Activated CD4-positive, alpha-beta T cell treated with anti-CD3 and anti-CD28 coated beads, Interleukin-2, Interleukin-4, amounts not matched to agents 100 ng/mL and 50 ng/mL, durations not matched to agents 16 hours and 8 hours (primary cell): ENCODE measurements around the gene USP20.
A peak's percentile ranks its signal among the peaks of the same experiment; 100 is the strongest.

Experiments used
- DNase-seq: peaks from one replicate; pipeline ENCODE4 v3.0.0-alpha.2; 2020; ENCODE audit warnings: low spot score

Gene USP20

DNA sequence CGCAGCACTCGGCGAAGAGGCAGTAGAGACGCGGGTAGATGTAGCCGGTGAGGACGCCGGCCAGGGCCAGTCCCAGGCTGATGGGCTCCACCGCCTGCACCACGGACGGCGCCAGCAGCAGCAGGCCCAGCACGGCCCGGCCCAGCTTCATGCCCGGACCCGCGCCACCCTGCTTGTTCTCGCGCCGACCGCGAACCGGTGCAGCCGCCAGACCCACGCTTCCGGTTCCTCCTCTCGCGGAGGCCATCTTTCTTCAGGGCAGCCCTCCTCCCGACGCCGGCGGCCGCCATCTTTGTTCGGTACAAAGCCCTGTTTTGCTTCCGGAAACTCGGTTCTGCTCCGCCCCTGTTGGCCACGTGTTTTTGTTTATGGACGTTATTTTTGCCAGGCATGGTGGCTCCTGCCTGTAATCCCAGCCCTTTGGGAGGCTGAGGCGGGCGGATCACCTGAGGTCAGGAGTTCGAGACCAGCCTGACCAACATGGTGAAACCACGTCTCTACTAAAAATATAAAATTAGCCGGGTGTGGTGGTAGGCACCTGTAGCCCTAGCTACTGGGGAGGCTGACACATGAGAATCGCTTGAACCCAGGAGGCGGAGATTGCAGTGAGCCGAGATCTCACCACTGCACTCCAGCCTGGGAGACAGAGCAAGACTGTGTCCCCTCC is 11.2 kb upstream of the USP20 start, which contains the start of gene TOR1A:
Gene TOR1A (minus strand): TSS at position 202 of the 667 bp plus-strand sequence. CDS start 51 bp downstream, at position 151.
- peak; percentile 95 for DNase-seq

DNA sequence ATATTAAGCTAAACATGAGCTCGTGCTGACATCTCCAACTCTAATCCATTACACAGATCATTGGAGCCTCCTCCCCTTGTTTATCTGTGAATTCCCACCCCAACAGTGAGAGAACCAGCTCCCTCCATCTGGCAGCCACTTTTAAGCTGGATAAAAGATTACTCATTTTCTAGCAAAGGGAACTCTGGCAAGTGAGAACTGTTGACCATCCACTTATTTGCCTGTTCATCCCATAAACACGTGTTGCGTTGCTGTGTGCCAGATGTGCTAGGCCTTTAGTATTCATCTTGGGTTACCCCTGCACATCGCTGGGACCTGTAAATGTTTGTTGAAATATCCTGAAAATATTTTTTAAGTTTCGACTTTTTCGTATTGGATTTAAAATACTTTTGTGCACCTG is 8.9 kb upstream of the USP20 start:
- no peak for DNase-seq

DNA sequence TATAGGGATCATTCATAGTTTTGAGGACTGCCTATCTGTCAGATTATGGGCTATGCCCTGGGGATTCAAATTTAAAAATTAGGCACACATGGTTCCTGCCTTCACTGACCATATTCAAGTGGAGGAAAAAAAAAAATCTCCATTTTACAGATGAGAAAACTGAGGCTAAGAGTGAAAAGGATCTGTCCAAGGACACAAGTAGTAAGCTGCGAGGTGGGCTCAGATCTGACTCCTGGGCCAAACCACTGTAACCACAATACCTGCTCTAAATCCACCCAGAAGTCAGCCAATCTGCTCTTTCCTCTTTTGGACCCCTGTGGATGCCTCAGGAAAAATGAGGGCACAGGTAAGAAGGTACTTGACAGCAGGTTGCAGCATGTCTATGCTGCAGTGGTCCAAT is 8.5 kb upstream of the USP20 start:
- no peak for DNase-seq

DNA sequence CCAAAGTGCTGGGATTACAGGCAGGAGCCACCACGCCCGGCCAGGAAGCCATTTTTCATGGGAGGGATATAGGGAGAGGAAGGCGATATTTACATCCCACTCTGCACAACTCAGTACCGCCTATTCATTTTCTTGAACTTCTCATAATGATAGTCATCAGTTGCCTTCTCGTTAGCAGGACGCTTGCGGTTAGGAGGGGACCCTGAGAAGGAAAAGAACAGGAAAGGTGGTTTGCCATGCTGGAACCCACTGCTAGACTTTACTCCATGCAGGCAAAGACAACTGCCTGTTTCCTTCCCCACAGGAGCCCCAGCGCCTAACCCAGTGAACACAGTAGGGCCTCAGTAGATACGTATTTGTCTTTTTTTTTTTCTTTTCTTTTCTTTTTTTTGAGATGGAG is 7.2 kb upstream of the USP20 start:
- no peak for DNase-seq

DNA sequence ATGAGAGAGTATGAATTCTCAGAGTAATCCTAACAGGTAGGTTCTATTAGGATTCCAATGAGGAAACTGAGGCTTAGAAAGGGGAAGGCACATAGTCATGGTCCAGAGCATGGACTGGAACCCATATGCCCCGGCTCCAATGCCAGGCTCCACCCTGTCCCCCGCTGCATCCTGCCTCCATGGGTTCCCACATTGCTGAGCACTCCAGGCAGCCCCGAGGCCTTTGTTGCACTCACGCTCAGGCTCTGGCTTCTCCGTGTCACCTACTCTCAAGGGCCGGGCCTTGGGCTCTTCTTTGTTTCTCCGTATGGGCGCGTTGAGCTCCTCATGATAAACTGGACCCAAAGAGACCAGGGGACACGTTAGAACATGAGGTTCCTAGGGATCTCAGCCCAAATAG is 6.3 kb upstream of the USP20 start:
- no peak for DNase-seq

DNA sequence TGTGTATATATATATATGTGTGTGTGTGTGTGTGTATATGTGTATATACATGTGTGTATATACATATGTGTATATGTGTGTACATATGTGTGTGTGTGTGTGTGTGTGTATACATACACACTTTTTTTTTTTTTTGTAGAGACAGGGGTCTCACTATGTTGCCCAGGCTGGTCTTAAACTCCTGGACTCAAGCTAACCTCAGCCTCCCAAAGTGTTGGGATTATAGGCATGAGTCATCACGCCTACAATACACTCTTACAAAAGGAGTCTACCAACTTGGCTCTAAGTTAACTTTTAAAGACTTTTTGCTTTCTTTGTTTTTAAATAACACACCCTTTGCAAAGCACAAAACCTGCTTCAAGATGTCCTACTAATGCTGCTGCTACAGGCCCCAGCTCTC is 2.3 kb upstream of the USP20 start:
- DNase-seq, result no peak

DNA sequence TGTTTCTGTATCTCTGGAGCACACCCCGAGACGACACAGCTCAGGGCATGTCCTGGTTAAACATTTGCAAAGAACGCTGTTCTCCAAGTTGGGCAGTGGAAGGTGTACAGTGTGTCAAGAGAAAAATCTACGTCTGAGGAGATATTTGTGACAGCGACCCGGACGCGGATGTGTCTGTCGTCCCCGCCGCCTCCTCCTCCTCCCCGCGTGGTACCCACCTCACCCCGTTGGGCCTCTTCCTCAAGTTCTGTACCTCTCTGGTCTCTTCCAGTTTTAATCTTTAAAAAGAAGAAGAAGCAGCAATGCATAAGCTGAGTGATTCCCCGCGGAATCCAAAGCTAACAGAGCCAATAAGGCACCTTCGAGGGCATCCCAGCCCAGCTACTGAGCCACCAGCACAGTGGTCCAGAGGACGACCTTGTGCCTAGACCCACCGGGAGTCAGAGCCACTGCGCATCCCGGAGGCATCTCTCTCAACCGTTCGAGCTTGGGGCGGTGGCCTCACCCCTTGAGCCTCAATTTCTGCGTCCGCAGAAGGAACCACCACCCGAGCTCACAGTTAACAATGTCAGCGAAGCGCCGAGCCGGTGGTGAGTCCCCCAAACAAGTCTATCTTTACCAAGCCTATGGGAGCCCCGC is 650 bp upstream of the USP20 start:
- DNase-seq, result peak; percentile 28

DNA sequence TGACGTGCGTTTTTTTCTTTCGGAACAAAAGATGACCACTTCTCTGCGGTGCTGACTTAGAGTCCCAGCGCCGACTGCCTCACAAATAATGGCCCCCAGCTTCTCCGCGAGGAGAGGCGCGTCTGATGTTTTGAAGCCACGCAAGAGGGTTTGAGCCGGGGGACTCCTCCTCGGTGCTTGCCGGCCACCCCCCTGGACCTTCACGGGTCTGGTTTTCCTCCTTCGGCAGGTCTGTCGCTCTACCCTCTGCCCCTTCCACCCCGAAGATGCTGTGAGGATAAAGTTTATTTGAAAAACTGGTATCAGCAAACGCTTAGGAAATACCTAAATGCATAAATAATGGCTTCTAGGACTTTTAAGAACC is 584 bp downstream of the USP20 start:
- DNase-seq, result no peak

DNA sequence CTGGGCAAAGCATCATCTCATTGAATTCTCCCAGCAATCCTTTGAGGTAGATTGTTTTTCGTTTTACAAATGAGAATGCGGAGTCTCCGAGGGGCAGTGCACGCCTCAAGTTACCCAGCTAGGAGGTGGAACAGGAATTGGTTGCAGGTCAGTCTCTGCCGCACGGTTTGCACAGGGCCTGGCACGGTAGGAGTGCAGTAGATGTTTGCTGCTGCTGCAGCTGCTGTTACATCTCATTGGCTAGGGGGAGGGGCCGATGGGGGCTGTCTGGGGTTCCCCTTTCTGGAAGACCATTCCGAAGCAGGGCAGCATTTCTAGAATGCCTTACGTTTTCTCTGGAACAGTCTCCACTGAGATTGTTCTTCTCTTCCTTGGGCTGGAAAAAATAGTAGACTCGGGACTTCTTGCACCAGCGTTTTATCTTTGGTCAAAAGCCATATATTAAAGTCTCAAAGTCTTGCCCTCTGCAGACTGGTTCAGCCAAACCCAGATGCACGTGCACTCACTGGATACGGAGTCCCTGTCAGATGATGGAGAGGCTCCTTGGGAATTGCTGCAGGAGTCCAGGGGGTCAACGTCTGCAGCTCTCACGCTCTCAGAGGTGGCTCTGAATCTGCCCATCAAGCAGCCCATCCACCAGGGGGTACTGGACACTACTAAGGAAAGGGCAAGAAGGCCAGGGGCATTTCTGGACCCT is 1.2 kb downstream of the USP20 start:
- DNase-seq, result peak; percentile 44

DNA sequence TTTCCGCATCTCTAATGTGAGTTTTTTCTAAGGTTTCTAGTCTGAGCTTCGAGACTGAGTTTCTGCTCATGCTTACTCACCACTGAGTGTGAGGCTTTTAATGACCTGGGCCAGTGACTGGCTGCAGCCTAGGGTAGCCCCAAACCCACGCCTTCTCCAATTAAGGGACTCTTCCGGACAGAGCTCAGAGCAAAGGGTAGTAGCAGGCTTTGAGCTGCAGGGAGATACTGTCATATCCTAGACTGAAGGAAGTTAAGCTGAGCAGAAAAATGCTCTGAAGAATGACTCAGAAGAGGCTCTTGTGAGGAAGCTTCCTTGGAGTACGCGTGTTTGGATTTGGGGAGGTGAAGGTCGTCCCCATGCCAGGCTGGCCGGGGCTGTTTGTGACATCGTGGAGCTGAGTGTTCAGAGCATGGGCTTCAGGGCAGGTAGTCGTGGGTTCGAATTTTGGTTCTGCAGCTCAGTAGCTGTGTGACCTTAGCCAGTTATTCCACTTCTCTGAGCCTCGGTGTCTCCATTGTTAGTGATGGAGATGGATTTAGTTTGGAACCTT is 3.5 kb downstream of the USP20 start:
- DNase-seq, result peak; percentile 49

DNA sequence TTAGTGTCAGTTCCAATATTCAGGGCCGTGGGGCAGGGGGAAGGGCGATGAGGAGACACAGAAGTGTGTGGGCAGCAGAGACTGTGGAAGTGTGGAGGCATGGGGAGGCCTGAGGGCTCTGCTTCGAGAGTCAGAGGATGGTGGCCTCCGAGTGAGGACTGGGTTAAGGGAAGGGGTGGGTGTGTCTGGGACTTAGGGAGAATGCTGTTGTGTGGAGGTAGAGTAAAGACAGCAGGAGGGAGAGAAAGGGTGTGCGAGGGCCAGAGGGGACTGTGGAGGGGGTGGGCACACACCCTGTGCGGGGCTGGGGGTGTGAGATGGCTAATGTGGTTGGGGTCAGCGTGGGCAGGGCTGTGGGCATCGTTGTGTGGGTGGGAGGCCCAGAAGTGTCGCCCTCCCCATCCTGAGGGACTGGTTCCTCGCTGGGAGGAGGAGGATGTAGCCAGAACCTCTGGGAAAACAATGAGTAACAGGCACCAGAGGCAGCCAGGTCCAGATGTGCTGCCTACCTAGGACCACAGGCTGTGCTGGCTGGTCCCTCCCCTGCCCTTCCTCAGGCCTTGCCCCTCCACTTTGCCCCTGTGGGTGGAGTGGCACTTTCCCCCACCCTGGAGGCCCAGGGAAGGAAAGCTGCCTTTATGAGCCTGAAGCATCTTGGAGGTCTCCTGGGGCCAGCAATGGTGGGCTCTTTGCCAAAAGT is 4.2 kb downstream of the USP20 start:
- DNase-seq, result no peak

DNA sequence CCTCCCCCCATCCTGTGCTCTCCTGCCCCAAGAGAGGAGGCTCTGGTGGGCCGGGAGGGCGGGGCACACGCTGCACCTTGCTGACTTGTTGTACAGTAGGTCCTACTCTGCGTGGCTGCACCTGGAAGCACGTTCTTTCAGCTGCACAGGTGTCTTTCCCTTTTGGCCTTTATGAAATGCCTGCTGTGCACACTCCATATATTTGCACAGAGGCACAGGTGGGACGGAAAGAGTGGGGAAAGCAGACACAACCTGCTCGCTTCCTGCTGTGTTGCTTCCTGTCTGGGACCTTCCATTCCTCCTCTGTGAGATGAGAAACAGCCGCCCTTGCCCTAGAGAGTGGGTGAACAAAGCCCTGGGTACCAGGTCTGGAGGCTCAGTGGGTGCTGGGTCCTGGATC is 4.8 kb downstream of the USP20 start:
- DNase-seq, result no peak

DNA sequence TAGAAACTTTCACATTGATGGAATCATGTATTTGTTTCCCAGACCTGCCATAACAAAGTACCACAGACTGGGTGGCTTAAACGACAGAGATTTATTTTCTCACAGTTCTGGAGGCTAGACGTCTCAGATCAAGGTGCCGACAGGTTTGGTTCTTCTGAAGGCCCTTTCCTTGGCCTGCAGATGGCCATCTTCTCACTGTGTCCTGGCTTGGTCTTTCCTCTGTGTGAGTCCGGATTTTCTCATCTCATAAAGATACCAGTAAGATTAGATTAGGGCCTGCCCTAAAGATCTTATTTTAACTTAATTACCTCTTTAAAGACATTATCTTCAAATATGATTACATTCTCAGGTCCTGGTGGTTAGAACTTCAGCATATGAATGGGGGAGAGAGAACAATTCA is 5.8 kb downstream of the USP20 start:
- DNase-seq, result no peak

DNA sequence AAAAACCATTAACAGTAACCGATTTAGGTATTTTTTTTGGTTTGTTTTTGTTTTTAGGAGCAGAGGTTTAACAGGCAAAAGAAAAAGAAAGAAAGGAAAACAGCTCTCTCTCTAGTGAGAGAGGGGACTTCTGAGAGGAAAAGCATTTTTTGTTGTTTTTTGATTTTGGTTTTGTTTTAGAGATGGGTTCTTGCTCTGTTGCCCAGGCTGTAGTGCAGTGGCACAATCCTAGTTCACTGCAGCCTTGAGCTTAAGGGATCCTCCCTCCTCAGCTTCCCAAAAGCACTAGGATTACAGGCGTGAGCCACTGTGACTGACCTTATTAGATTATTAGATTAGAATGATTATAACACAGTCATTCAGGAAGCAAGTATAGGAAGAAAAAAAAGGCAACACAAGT is 10.1 kb downstream of the USP20 start:
- no peak for DNase-seq

DNA sequence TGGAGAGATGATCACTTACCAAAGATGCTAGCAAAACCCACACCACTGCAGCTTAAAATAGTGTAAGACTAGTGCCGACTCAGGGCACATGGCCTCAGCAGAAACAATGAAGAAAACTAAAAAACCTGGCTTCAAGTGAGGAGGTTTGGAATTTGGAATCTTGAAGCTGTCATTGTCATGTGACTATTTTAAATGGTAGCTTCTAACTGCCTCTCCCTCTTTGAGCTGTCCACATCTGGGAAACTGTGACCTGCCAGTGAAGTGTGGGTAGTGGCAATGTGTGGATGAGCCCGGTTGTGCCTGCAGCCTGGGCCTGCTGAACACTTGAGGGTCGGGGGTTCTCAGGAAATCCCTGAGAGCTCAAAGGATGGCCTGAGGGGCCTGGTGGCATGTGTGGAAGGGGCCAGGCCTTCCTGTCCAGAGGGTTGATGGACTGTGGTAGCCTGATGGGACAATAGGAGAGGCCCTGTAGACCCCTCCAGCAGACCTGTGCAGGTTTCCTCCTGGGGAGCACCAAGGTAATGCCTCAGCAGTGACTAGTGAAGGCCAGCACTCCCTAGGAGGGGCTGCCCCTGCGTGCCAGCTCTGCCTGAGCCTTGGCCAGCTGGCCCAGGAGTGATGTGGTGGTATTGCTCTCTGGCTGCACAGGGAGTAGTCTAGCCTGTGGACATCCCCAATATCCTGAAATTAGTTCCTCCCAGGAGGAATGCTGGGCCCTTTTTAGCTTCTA is 13.6 kb downstream of the USP20 start:
- no peak for DNase-seq

DNA sequence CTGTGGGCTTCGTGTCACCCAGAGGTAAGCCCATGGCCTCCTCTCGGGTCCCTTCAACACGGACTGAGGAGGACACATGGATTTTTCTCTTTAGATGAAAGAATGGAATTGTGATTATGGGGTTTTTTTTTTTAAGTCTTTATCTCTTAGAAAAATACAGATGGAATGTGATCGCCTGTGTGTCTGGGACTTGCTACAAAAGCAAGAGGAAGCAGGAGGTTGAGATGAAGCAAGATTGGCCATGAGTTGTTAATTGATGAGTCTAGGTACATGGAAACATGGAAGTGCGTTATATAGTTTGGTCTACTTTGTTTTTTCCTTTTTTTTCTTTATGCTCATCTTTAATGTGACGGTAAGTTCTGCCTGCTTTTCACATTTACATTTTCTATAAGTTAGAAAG is 14.6 kb downstream of the USP20 start:
- DNase-seq, result no peak

DNA sequence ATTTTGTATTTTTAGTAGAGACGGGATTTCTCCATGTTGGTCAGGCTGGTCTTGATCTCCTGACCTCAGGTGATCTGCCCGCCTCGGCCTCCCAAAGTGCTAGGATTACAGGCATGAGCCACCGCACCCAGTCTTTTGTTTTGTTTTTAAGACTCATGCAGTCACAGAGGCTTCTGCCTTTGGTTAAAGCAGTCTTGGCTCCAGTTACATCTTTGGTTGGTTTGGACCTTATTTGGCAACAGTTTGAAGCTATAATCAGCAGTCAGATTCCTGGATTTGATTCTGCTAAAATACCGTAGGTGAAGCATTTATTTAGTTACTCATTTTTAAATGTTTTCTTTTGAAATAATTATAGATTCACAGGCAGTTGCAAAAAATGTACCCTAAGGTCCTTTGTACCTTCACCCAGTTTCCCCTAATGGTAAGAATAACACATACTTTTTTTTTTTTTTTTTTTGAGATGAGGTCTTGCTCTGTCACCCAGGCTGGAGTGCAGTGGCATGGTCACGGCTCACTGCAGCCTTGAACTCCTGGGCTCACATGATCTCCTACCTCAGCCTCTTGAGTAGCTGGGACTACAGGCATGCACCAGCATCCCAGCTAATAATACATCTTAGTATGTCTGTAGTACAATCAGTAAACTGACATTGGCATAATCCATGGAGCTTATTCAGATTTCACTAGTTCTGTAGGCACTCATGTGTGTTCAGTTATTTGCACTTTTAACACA is 15.7 kb downstream of the USP20 start:
- no peak for DNase-seq

DNA sequence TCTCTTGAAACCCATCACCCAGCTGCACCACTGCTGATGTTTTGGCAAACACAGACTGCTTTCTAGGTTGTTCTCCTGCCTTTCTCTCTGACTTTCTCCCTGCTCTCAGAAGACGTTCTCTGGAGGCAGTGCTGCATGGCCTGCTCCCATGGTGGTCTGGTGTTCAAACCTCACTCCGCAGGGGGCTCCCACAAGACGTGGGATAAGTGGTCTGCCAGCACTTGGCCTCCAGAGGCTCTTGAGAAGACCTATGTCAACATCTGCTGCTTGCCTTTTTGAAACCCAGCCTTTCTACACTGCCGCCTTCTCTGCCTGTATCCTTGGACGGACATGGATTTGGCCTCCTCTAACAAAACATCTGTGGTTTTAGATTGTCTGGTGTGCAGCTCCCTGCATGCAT is 16.6 kb downstream of the USP20 start:
- DNase-seq, result no peak

DNA sequence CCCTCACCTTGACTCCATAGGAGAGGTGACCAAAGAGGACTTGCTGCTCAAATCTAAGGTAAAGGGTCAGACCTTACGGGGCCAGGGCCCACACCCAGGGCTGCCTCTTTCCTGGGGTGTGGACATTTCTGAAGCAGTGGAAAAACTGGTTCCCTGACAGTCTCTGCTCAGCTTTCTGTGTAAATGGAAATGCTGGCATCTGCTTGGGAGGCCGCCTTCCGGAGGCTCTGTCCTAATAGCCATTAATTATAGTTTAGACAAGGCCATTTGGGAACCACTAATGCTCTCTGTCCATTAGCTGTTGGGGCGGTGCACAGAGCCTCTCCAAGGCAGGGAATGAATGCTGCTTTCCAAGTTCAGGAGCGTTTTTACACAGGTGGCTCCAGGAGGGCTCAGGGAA is 17.3 kb downstream of the USP20 start:
- DNase-seq, result no peak

DNA sequence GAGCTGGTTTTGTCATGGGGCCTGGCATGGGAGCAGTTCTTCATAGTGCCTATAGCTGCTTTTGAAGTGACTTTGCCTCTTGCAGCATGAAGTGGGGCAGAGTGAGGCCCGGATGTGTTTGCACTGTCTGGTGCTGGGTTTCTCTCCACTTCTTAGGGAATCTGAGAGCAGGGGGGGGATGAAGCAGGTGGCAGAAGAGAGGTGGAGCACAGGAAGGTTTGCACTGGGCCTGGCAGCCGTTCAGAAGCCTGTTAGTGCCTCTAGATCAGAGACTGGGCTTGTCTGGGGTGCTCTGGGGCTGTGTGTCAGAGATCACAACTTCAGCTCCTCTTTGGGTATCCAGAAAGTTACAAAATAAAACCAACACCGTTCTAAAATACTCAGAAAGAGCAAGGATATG is 18.4 kb downstream of the USP20 start:
- DNase-seq, result no peak

DNA sequence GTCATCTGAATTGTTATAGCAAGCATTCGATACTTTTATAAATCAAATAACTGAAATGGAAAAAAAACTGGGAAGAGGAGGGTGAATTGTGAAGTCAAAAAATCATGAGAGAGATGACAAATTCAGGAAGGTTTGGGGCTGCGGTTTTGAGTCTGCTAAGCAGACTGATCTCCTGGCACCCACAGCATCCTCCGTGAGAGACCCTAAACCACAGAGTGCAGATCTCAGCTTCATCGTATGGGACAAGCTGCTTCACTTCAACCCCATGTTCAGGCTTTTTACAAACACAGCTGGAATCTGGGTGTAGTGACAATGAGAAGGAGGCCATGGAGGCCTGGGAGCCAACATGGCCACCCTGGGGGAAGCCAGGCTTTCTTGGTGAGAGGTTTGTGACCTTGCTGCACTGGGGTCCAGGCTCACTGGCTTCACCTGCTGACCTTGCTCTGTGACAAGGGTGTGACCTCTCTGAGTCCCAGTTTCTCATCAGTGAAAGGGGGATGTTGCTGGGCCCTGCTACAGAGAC is 19.4 kb downstream of the USP20 start:
- peak; percentile 15 for DNase-seq
